K562 (cell line): ENCODE results near the gene STX2. TPM values are rescaled to one million over a fixed set of nuclear protein-coding genes. Genes with fewer than 3 reads are reported as not detected.

Source experiments
- CREBBP ChIP-seq: IDR thresholded peaks from one replicate; pipeline ENCODE4 v1.6.1; 2012; ENCODE audit warnings: low read depth, mild to moderate bottlenecking, control low read depth, inconsistent platforms, low read length
- NFIC ChIP-seq: fragments of 450-650 bp; IDR thresholded peaks from 2 replicates; pipeline ENCODE4 v1.6.1; 2017; ENCODE audit warnings: mild to moderate bottlenecking, inconsistent platforms
- NR1H2 ChIP-seq: sonication (generic); formaldehyde crosslinking; IDR thresholded peaks from 2 replicates; pipeline ENCODE4 v1.4.0; 2020; ENCODE audit warnings: mild to moderate bottlenecking, missing genetic modification reagents
- ZNF212 ChIP-seq: fragments of 450-650 bp; formaldehyde crosslinking; IDR thresholded peaks from 2 replicates; pipeline ENCODE4 v1.4.0; 2020; ENCODE audit warnings: mild to moderate bottlenecking
- ZNF778 ChIP-seq: fragments of 450-650 bp; formaldehyde crosslinking; IDR thresholded peaks from 2 replicates; pipeline ENCODE4 v1.4.0; 2020; ENCODE audit warnings: mild to moderate bottlenecking, moderate library complexity
- polyA plus RNA-seq, 8 experiments: library from polyadenylated mRNA; depleted of rRNA in 4 of 8; stranded (reverse) in 5 of 8; unstranded in 3 of 8; fragments of >200 nt; fragmentation: Nextera tagmentation in 2 of 8; fragmentation: Illumina TruSeq in 1 of 8; extraction: Ambion mirVana in 2 of 8; extraction: Trizol in 1 of 8; gene quantifications; 2 replicates each; pipeline versions ENCODE4 v1.2.1 to v1.2.3, GENCODE V29; 2011 to 2014; ENCODE audit warnings: inconsistent platforms in 1 of 8, missing spikeins in 1 of 8
- total RNA-seq, 7 experiments: library from RNA; depleted of rRNA in 6 of 7; stranded (reverse); fragments of >200 nt in 6 of 7; fragmentation: Illumina TruSeq in 2 of 7; extraction: Trizol in 2 of 7; gene quantifications; 2 replicates each; pipeline versions ENCODE4 v1.2.1 to v1.2.3, GENCODE V29; 2011 to 2021; ENCODE audit warnings: low replicate concordance in 1 of 7
- TF ChIP-seq, protein P1 (sequence below), 2 experiments: fragments of 450-650 bp in 1 of 2; sonication (generic) in 1 of 2; formaldehyde crosslinking in 1 of 2; IDR thresholded peaks; 2 replicates each; pipeline versions ENCODE4 v1.7.1 to v1.9.0; 2016 to 2022; ENCODE audit warnings: inconsistent platforms in 1 of 2, mild to moderate bottlenecking in 1 of 2, missing genetic modification reagents in 1 of 2
- TF ChIP-seq, protein P2 (sequence below): fragments of 200-800 bp; sonication (Bioruptor generic); IDR thresholded peaks from 2 replicates; pipeline ENCODE4 v1.6.1; 2016; ENCODE audit warnings: missing genetic modification characterization, missing compliant biosample characterization
- TF ChIP-seq, protein P3 (sequence below): fragments of 250-450 bp; sonication (Bioruptor Pico); IDR thresholded peaks from 2 replicates; pipeline ENCODE4 v1.4.0; 2020

STX2 gene
- total and polyA plus RNA-seq, 9 of the 15 experiments (the other 6 are each of a cell fraction or from before 2014, with no cell fraction given), result 22.2 to 54.6 (median 30.8) TPM

DNA sequence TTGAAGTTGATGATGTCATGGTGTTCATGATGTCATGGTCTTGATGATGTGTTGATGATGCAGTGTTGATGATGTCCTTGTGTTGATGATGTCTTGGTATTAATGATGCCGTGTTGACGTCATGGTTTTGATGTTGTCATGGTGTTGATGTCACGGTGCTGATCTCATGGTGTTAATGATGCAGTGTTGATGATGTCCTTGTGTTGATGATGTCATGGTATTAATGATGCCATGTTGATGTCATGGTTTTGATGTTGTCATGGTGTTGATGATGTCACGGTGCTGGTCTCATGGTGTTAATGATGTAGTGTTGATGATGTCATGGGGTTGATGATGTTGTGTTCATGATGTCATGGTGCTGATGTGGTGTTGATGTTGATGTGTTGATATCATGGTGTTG is 75.0 kb downstream of the STX2 start (continued):
- TF ChIP-seq, protein P1, sequence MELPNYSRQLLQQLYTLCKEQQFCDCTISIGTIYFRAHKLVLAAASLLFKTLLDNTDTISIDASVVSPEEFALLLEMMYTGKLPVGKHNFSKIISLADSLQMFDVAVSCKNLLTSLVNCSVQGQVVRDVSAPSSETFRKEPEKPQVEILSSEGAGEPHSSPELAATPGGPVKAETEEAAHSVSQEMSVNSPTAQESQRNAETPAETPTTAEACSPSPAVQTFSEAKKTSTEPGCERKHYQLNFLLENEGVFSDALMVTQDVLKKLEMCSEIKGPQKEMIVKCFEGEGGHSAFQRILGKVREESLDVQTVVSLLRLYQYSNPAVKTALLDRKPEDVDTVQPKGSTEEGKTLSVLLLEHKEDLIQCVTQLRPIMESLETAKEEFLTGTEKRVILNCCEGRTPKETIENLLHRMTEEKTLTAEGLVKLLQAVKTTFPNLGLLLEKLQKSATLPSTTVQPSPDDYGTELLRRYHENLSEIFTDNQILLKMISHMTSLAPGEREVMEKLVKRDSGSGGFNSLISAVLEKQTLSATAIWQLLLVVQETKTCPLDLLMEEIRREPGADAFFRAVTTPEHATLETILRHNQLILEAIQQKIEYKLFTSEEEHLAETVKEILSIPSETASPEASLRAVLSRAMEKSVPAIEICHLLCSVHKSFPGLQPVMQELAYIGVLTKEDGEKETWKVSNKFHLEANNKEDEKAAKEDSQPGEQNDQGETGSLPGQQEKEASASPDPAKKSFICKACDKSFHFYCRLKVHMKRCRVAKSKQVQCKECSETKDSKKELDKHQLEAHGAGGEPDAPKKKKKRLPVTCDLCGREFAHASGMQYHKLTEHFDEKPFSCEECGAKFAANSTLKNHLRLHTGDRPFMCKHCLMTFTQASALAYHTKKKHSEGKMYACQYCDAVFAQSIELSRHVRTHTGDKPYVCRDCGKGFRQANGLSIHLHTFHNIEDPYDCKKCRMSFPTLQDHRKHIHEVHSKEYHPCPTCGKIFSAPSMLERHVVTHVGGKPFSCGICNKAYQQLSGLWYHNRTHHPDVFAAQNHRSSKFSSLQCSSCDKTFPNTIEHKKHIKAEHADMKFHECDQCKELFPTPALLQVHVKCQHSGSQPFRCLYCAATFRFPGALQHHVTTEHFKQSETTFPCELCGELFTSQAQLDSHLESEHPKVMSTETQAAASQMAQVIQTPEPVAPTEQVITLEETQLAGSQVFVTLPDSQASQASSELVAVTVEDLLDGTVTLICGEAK (IDR thresholded peaks at IDR 0.05), result no peak
- TF ChIP-seq, protein P1 (CRISPR knock-in tag; IDR thresholded peaks at IDR 0.05), result peak; percentile 58; the same call in 1 of the 2 replicates
- no peak for TF ChIP-seq CREBBP
- TF ChIP-seq, protein P2, sequence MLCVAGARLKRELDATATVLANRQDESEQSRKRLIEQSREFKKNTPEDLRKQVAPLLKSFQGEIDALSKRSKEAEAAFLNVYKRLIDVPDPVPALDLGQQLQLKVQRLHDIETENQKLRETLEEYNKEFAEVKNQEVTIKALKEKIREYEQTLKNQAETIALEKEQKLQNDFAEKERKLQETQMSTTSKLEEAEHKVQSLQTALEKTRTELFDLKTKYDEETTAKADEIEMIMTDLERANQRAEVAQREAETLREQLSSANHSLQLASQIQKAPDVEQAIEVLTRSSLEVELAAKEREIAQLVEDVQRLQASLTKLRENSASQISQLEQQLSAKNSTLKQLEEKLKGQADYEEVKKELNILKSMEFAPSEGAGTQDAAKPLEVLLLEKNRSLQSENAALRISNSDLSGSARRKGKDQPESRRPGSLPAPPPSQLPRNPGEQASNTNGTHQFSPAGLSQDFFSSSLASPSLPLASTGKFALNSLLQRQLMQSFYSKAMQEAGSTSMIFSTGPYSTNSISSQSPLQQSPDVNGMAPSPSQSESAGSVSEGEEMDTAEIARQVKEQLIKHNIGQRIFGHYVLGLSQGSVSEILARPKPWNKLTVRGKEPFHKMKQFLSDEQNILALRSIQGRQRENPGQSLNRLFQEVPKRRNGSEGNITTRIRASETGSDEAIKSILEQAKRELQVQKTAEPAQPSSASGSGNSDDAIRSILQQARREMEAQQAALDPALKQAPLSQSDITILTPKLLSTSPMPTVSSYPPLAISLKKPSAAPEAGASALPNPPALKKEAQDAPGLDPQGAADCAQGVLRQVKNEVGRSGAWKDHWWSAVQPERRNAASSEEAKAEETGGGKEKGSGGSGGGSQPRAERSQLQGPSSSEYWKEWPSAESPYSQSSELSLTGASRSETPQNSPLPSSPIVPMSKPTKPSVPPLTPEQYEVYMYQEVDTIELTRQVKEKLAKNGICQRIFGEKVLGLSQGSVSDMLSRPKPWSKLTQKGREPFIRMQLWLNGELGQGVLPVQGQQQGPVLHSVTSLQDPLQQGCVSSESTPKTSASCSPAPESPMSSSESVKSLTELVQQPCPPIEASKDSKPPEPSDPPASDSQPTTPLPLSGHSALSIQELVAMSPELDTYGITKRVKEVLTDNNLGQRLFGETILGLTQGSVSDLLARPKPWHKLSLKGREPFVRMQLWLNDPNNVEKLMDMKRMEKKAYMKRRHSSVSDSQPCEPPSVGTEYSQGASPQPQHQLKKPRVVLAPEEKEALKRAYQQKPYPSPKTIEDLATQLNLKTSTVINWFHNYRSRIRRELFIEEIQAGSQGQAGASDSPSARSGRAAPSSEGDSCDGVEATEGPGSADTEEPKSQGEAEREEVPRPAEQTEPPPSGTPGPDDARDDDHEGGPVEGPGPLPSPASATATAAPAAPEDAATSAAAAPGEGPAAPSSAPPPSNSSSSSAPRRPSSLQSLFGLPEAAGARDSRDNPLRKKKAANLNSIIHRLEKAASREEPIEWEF (CRISPR knock-in tag), result no peak
- no peak for TF ChIP-seq NFIC
- TF ChIP-seq NR1H2 (CRISPR knock-in tag), result no peak
- TF ChIP-seq ZNF212 (CRISPR knock-in tag), result no peak
- TF ChIP-seq, protein P3, sequence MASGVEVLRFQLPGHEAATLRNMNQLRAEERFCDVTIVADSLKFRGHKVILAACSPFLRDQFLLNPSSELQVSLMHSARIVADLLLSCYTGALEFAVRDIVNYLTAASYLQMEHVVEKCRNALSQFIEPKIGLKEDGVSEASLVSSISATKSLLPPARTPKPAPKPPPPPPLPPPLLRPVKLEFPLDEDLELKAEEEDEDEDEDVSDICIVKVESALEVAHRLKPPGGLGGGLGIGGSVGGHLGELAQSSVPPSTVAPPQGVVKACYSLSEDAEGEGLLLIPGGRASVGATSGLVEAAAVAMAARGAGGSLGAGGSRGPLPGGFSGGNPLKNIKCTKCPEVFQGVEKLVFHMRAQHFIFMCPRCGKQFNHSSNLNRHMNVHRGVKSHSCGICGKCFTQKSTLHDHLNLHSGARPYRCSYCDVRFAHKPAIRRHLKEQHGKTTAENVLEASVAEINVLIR (CRISPR knock-in tag), result peak; percentile 52
- no peak for TF ChIP-seq ZNF778 (CRISPR knock-in tag)
